ENCODE data around the gene PPP6R2. TPM values are rescaled to one million over a fixed set of nuclear protein-coding genes. Genes with fewer than 3 reads are reported as not detected.

PPP6R2 gene
- 21.7 TPM for polyA plus RNA-seq (2013, experiment 1 of 2)
- 20.7 TPM for polyA plus RNA-seq (2013, experiment 2 of 2)

DNA sequence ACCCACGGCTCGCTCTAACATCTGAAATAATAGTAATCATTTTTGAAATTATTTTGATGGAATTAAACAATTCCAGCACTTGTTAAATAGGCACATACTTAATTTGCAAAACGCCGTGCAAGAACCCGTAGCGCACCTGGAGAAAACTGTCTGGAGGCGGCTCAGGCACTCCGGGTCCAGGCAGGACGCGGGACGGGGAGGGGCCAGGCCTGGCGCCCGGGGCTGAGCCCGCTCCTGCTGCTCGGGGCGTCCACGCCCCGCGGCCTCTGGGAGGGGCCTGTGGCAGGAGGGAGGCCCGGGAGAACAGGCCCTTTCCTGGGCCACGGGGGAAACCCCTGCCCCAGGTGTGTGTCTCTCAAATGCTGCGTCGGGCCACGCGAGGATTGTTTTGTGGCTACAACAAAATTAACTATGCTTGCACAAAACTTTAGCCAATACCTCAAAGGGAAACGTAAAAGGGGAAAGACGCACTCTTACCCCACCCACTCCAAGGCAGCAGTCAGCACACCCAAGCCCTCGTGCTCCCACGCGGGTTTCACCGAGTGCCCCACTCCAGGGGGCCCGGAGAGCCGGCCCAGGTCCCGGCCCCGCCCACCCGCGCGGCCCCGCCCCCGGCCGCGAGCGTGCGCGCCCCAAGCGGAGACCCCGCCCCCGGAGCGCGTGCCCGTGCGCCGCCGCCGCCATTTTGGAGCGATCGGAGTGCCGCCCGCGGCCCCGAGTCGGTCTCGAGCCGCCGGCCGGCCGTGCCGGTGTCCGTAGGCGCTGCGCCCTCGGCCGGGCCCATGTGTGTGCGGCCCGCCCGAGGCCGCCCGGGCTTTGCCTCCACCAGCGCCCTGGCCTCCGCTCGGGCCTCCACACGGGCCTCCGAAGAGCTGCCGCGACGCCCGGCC is at the start of gene PPP6R2:
Gene PPP6R2 (plus strand): TSS at position 677 of the 890 bp plus-strand sequence. CDS start 50,582 bp downstream, outside the sequence.
- H3K36me3 ChIP-seq (ENCODE audit: insufficient read depth, low read length): no peaks in the 10 kb centered on the region
- H3K4me3 ChIP-seq (ENCODE audit: low read length): peak within 1 kb of the TSS; percentile 83
- H3K4me1 ChIP-seq (ENCODE audit: insufficient read depth, low read length): no peaks in the 10 kb centered on the region
- no peaks in the 10 kb centered on the region for H3K9me3 ChIP-seq (ENCODE audit: insufficient read depth, low read depth, low read length)
- H3K27ac ChIP-seq (ENCODE audit: low read depth, low read length): peak within 1 kb of the TSS; percentile 76
- under 1% methylated on average over 85 of the region's 87 CpGs for WGBS
- peak within 1 kb of the TSS; percentile 82 for H3K9ac ChIP-seq (ENCODE audit: low read depth, low read length)
- H3K27me3 ChIP-seq (ENCODE audit: insufficient read depth, low read length): no peaks in the 10 kb centered on the region

- peaks cover 17% of the 10 kb centered on the region for H3K36me3 ChIP-seq (ENCODE audit: insufficient read depth, low read length)
- H3K27me3 ChIP-seq (ENCODE audit: insufficient read depth, low read length): no peaks in the 10 kb centered on the region
- H3K9ac ChIP-seq (ENCODE audit: low read depth, low read length): peak overlapping the region; percentile 69
- H3K9me3 ChIP-seq (ENCODE audit: insufficient read depth, low read depth, low read length): no peaks in the 10 kb centered on the region
- 28% methylated on average over 42 of the region's 42 CpGs for WGBS
- peak overlapping the region; percentile 27; the same call in 1 of the 2 replicates for H3K4me3 ChIP-seq (ENCODE audit: low read length)
- peaks cover 18% of the 10 kb centered on the region for H3K4me1 ChIP-seq (ENCODE audit: insufficient read depth, low read length)
- H3K27ac ChIP-seq (ENCODE audit: low read depth, low read length): peak overlapping the region; percentile 93
Measured at GRCh38 chr22:50293441-50294318, 49.4 kb upstream of the PPP6R2 start.

DNA sequence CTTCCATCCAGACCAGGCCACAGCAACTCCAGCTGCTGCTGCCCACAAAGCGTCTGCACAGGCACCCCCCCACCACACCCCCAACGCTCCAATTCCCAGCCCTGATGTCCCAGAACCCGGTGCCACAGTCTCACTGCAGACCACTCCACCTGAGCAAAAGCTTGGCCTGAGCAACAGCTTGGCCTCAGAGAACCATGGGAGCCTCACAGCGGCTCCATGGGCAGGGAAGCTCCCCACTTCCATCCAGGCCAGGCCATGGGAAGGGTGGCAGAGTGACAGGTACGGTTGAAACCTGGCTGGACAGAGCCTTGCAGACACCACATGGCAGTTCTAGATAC is 48.8 kb upstream of the PPP6R2 start:
- Histone ChIP-seq H3K4me3 (ENCODE audit: low read length) (no peak overlapping the region), H3K27me3 (ENCODE audit: insufficient read depth, low read length) (no peaks in the 10 kb centered on the region), H3K27ac (ENCODE audit: low read depth, low read length) (peak overlapping the region; percentile 93), H3K9me3 (ENCODE audit: insufficient read depth, low read depth, low read length) (no peaks in the 10 kb centered on the region), H3K9ac (ENCODE audit: low read depth, low read length) (peak overlapping the region; percentile 69), H3K36me3 (ENCODE audit: insufficient read depth, low read length) (peaks cover 11% of the 10 kb centered on the region), H3K4me1 (ENCODE audit: insufficient read depth, low read length) (peaks cover 18% of the 10 kb centered on the region)
- 84% methylated on average over 5 of the region's 5 CpGs for WGBS

GRCh38 chr22:50296658-50297490 is 46.3 kb upstream of the PPP6R2 start:
- no peak overlapping the region for H3K9ac ChIP-seq (ENCODE audit: low read depth, low read length)
- 92% methylated on average over 29 of the region's 29 CpGs for WGBS
- no peaks in the 10 kb centered on the region for H3K9me3 ChIP-seq (ENCODE audit: insufficient read depth, low read depth, low read length)
- H3K4me1 ChIP-seq (ENCODE audit: insufficient read depth, low read length): peaks cover 18% of the 10 kb centered on the region
- no peak overlapping the region for H3K4me3 ChIP-seq (ENCODE audit: low read length)
- H3K27ac ChIP-seq (ENCODE audit: low read depth, low read length): no peak overlapping the region
- no peaks in the 10 kb centered on the region for H3K36me3 ChIP-seq (ENCODE audit: insufficient read depth, low read length)
- peaks cover 5% of the 10 kb centered on the region for H3K27me3 ChIP-seq (ENCODE audit: insufficient read depth, low read length)

GRCh38 chr22:50297510-50298265 is 45.4 kb upstream of the PPP6R2 start:
- Histone ChIP-seq H3K4me3 (ENCODE audit: low read length) (no peak overlapping the region), H3K36me3 (ENCODE audit: insufficient read depth, low read length) (no peaks in the 10 kb centered on the region), H3K4me1 (ENCODE audit: insufficient read depth, low read length) (peaks cover 15% of the 10 kb centered on the region), H3K9ac (ENCODE audit: low read depth, low read length) (no peak overlapping the region), H3K27me3 (ENCODE audit: insufficient read depth, low read length) (peaks cover 5% of the 10 kb centered on the region), H3K9me3 (ENCODE audit: insufficient read depth, low read depth, low read length) (no peaks in the 10 kb centered on the region), H3K27ac (ENCODE audit: low read depth, low read length) (no peak overlapping the region)
- 92% methylated on average over 20 of the region's 20 CpGs for WGBS

DNA sequence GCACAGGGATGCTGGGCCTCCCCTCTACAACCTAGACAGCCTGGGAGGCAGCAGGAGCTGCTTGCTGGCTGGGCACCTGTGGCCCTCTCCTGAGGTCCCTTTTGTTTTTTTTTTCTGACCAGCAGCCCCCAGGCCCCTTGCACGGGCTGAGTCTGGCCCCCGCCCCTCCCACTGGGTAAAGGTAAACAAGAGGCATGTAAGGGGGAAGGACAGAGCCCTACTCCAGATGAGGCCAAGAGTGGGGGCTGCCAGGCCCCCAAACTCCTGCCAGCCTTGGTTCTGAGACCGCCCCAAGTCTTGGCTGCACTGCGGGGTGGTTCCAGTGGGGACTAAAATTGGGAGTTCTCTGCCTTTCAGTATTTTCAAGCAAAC is 44.9 kb upstream of the PPP6R2 start:
- Histone ChIP-seq H3K36me3 (ENCODE audit: insufficient read depth, low read length) (no peaks in the 10 kb centered on the region), H3K9ac (ENCODE audit: low read depth, low read length) (no peak overlapping the region), H3K4me3 (ENCODE audit: low read length) (no peak overlapping the region), H3K27ac (ENCODE audit: low read depth, low read length) (no peak overlapping the region), H3K4me1 (ENCODE audit: insufficient read depth, low read length) (peaks cover 10% of the 10 kb centered on the region), H3K27me3 (ENCODE audit: insufficient read depth, low read length) (peaks cover 5% of the 10 kb centered on the region), H3K9me3 (ENCODE audit: insufficient read depth, low read depth, low read length) (no peaks in the 10 kb centered on the region)
- 81% methylated on average over 4 of the region's 4 CpGs for WGBS

DNA sequence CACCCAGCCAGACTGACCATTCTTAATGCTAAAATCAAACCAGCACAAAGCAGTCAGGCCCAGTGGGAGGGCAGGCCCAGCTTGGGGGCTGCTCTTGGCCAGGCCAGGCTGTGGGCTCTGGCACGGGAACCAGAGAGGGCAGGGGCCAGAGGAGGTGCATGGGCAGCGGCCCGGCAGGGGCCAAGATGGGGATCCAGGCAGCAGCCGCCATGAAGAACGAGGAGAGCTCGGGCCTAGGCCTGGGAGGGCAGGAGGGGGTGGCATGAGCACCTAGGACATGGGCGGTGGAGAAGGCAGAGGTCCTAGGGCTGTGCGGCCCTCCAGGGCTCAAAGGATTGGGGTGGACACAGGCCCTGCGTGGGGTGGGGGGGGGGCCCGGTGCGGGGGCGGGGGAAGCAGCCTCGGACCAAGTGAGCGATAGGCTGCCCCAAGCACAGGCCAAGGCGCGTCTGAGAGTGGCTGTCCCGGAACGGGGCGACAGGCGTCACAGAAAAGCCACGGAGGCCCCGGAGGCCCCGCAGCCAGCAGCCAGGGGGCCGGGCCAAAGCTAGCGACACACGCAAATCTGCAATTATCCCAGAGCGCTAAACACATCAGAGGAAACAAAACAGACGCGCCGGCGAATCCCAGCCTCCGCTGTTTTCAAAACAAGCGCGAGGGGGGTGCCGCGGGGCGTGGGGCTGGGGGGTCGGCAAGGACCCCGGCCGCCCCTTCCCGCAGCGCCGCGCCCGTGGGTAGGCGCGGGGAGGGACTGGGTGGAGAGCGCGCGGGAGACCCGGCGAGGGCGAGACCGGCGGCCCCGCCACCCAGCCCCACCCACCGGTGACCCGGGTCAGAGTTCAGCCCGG is 44.0 kb upstream of the PPP6R2 start:
- Histone ChIP-seq H3K4me3 (ENCODE audit: low read length) (peak overlapping the region; percentile 47), H3K27me3 (ENCODE audit: insufficient read depth, low read length) (peaks cover 5% of the 10 kb centered on the region), H3K4me1 (ENCODE audit: insufficient read depth, low read length) (peaks cover 8% of the 10 kb centered on the region)

DNA sequence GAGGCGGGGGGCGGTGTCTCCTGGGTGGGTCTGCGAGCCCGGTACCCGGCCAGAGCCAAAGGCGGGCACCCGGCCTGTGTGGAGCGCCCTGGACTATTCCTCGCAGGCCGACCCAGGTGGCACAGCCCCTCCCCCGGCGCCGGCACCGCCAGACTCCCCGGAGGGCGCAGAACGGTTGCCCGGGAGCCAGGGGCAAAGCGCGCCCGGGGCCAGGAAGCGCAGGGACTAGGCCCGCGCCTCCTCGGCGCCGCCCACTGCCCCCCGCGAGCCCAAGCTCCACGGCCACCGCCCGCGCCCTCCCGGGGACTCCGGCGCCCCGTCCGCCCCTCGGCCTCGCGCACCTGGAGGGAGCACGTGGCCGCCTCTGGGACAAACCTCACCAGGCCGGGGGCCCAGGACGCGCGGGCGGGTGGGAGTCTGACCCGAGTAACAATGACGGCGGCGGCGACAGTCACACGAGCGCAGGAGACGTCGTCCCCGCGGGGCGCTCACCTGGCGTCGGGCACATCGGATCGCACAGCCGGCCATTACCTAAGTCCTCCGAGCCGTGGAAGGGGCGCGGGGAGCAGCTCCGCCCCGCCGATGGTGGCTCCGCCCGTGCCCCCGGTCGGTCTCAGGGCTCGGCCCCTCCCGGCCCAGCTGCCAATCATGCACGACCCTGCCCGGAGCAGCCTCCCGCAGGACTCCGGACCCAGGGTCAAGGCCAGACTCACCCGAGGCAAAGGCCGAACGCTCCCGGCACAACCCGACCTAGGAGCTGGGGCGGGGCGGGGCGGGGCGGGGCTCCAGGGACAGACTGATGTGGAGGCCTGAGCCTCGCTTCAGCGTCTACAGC is 43.1 kb upstream of the PPP6R2 start:
- Histone ChIP-seq H3K9me3 (ENCODE audit: insufficient read depth, low read depth, low read length) (no peaks in the 10 kb centered on the region), H3K27ac (ENCODE audit: low read depth, low read length) (no peak overlapping the region), H3K4me1 (ENCODE audit: insufficient read depth, low read length) (peaks cover 5% of the 10 kb centered on the region; the same call in 1 of the 2 replicates), H3K4me3 (ENCODE audit: low read length) (peak overlapping the region; percentile 47), H3K9ac (ENCODE audit: low read depth, low read length) (peak overlapping the region; percentile 17), H3K27me3 (ENCODE audit: insufficient read depth, low read length) (peaks cover 5% of the 10 kb centered on the region), H3K36me3 (ENCODE audit: insufficient read depth, low read length) (no peaks in the 10 kb centered on the region)
- 3% methylated on average over 93 of the region's 93 CpGs for WGBS

More for the DNA sequence above, 44.0 kb upstream of the PPP6R2 start:
- H3K9ac ChIP-seq (ENCODE audit: low read depth, low read length): 0 out of 2 replicates have a peak overlapping the region, but pooled peaks have one; percentile 17
- no peaks in the 10 kb centered on the region for H3K9me3 ChIP-seq (ENCODE audit: insufficient read depth, low read depth, low read length)
- WGBS: 19% methylated on average over 57 of the region's 59 CpGs
- no peaks in the 10 kb centered on the region for H3K36me3 ChIP-seq (ENCODE audit: insufficient read depth, low read length)
- H3K27ac ChIP-seq (ENCODE audit: low read depth, low read length): no peak overlapping the region
